Peyer's patch (tissue), 4 donors: ENCODE results near the gene SLC6A18. TPM values are rescaled to one million over a fixed set of nuclear protein-coding genes. Genes with fewer than 3 reads are reported as not detected.

Experiments used
- DNase-seq, 3 donors: peaks; one replicate each; pipeline ENCODE4 v3.0.0-alpha.2; 2017 to 2019
- H3K27ac ChIP-seq, 4 donors: fragments of 200-600 bp; sonication (generic); one replicate each; pipeline ENCODE4 v1.5.1; 2016 to 2019
- H3K27me3 ChIP-seq, 2 donors: fragments of 200-600 bp; sonication (generic); one replicate each; pipeline ENCODE4 v1.5.1; 2019
- H3K36me3 ChIP-seq, 3 donors: fragments of 200-600 bp; sonication (generic); one replicate each; pipeline ENCODE4 v1.5.1; 2016 to 2019
- H3K4me1 ChIP-seq, 4 donors: fragments of 200-600 bp; sonication (generic); one replicate each; pipeline ENCODE4 v1.5.1; 2016 to 2019
- H3K4me3 ChIP-seq, 4 donors: fragments of 200-600 bp; sonication (generic); 1 replicate in 3 of 4; 2 replicates in 1 of 4; pipeline ENCODE4 v1.5.1; 2016 to 2019; ENCODE audit warnings: mild to moderate bottlenecking in 1 of 4
- H3K9me3 ChIP-seq, 4 donors: fragments of 200-600 bp; sonication (generic); one replicate each; pipeline ENCODE4 v1.5.1; 2016 to 2019; ENCODE audit warnings: mild to moderate bottlenecking in 1 of 4
- CTCF ChIP-seq, 6 experiments: fragments of 450-650 bp in 4 of 6; fragments of 200-600 bp in 2 of 6; sonication (generic) in 1 of 6; IDR thresholded peaks; one replicate each; pipeline ENCODE4 v1.5.1; 2017 to 2019; ENCODE audit warnings: antibody characterized with exemption in 6 of 6, mild to moderate bottlenecking in 3 of 6, moderate library complexity in 1 of 6
- POLR2A ChIP-seq, 2 donors: fragments of 450-650 bp; IDR thresholded peaks; one replicate each; pipeline ENCODE4 v1.5.1; 2017; ENCODE audit warnings: antibody characterized with exemption in 2 of 2, mild to moderate bottlenecking in 2 of 2, moderate library complexity in 2 of 2
- total RNA-seq, 4 donors: library from RNA; depleted of rRNA; stranded (reverse); fragments of >200 nt; gene quantifications; one replicate each; pipeline ENCODE4 v1.1.0, GENCODE V29; 2016

Gene SLC6A18
- total RNA-seq, 4 donors from 2014 or later: 0.53 to 0.95 TPM; not detected in 2

- H3K27me3 ChIP-seq: no peaks in the 10 kb centered on the region
- H3K9me3 ChIP-seq: no peaks in the 10 kb centered on the region
- no peaks in the 10 kb centered on the region for H3K36me3 ChIP-seq
- H3K4me1 ChIP-seq: peaks cover 0 to 8% (median 1%) of the 10 kb centered on the region in 4 donors
- peak in 1 of 3 donors; percentile 26 for DNase-seq
- H3K4me3 ChIP-seq: no peak overlapping the region
- TF ChIP-seq POLR2A (IDR thresholded peaks at IDR 0.05): no peak
- H3K27ac ChIP-seq: no peak overlapping the region
Measured at GRCh38 chr5:1255081-1255561, 29.9 kb downstream of the SLC6A18 start.

- TF ChIP-seq CTCF (IDR thresholded peaks at IDR 0.05): no peak
- TF ChIP-seq POLR2A (IDR thresholded peaks at IDR 0.05): no peak
- DNase-seq: no peak
- Histone ChIP-seq H3K4me3 (no peak overlapping the region), H3K27me3 (no peaks in the 10 kb centered on the region), H3K4me1 (no peaks in the 10 kb centered on the region), H3K9me3 (no peaks in the 10 kb centered on the region), H3K27ac (no peak overlapping the region), H3K36me3 (no peaks in the 10 kb centered on the region)
Measured at GRCh38 chr5:1256776-1257175, 31.6 kb downstream of the SLC6A18 start.

- TF ChIP-seq POLR2A (IDR thresholded peaks at IDR 0.05) (no peak), CTCF (IDR thresholded peaks at IDR 0.05) (no peak)
- Histone ChIP-seq H3K27ac (no peak overlapping the region), H3K36me3 (no peaks in the 10 kb centered on the region), H3K4me3 (no peak overlapping the region), H3K4me1 (no peaks in the 10 kb centered on the region), H3K27me3 (no peaks in the 10 kb centered on the region), H3K9me3 (no peaks in the 10 kb centered on the region)
- no peak for DNase-seq
Measured at GRCh38 chr5:1257363-1257762, 32.2 kb downstream of the SLC6A18 start.

- Histone ChIP-seq H3K27me3 (no peaks in the 10 kb centered on the region), H3K27ac (no peak overlapping the region), H3K36me3 (no peaks in the 10 kb centered on the region), H3K9me3 (no peaks in the 10 kb centered on the region), H3K4me3 (no peak overlapping the region), H3K4me1 (no peaks in the 10 kb centered on the region)
- TF ChIP-seq POLR2A (IDR thresholded peaks at IDR 0.05): no peak
- no peak for TF ChIP-seq CTCF (IDR thresholded peaks at IDR 0.05)
- DNase-seq: no peak
Measured at GRCh38 chr5:1257841-1258240, 32.7 kb downstream of the SLC6A18 start.

- H3K4me3 ChIP-seq: no peak overlapping the region
Measured at GRCh38 chr5:1259806-1260480, 34.8 kb downstream of the SLC6A18 start.

More at GRCh38 chr5:1259806-1260480, 34.8 kb downstream of the SLC6A18 start:
- Histone ChIP-seq H3K9me3 (no peaks in the 10 kb centered on the region), H3K27me3 (no peaks in the 10 kb centered on the region), H3K4me1 (no peaks in the 10 kb centered on the region), H3K36me3 (no peaks in the 10 kb centered on the region), H3K27ac (no peak overlapping the region)
- no peak for DNase-seq
- TF ChIP-seq CTCF (IDR thresholded peaks at IDR 0.05) (no peak), POLR2A (IDR thresholded peaks at IDR 0.05) (no peak)
